Spleen (tissue), 11 donors: ENCODE data around the gene PI4K2B. TPM values are rescaled to one million over a fixed set of nuclear protein-coding genes. Genes with fewer than 3 reads are reported as not detected.

Experiments used
- DNase-seq: peaks from one replicate; pipeline ENCODE4 v3.0.0-alpha.2; 2020
- H3K27ac ChIP-seq, 8 donors: fragments of 200-600 bp; sonication (generic) in 7 of 8; 1 replicate in 4 of 8; 2 replicates in 4 of 8; pipeline versions ENCODE4 v1.5.0 to v1.8.0; 2016 to 2021; ENCODE audit warnings: inconsistent platforms in 4 of 8, mild to moderate bottlenecking in 4 of 8, moderate library complexity in 1 of 8
- H3K27me3 ChIP-seq, 7 donors: fragments of 200-600 bp; sonication (generic) in 6 of 7; replicated peaks in 1 of 7; 1 replicate in 4 of 7; 2 replicates in 3 of 7; pipeline versions ENCODE4 v1.5.0 to v1.8.0; 2016 to 2021; ENCODE audit warnings: inconsistent platforms in 3 of 7, mild to moderate bottlenecking in 1 of 7
- H3K36me3 ChIP-seq, 6 donors: fragments of 200-600 bp; sonication (generic) in 5 of 6; 1 replicate in 4 of 6; 2 replicates in 2 of 6; pipeline versions ENCODE4 v1.5.0 to v1.8.0; 2016 to 2021; ENCODE audit warnings: inconsistent platforms in 2 of 6
- H3K4me1 ChIP-seq, 6 donors: fragments of 200-600 bp; sonication (generic) in 5 of 6; 1 replicate in 3 of 6; 2 replicates in 3 of 6; pipeline versions ENCODE4 v1.5.0 to v1.8.0; 2016 to 2021; ENCODE audit warnings: inconsistent platforms in 3 of 6
- H3K4me3 ChIP-seq, 8 donors: fragments of 200-600 bp; sonication (generic) in 7 of 8; 1 replicate in 4 of 8; 2 replicates in 4 of 8; pipeline versions ENCODE4 v1.5.0 to v1.8.0; 2016 to 2021; ENCODE audit warnings: inconsistent platforms in 4 of 8, mild to moderate bottlenecking in 4 of 8, moderate library complexity in 2 of 8
- H3K9me3 ChIP-seq, 8 donors: fragments of 200-600 bp; sonication (generic) in 7 of 8; 1 replicate in 4 of 8; 2 replicates in 4 of 8; pipeline versions ENCODE4 v1.5.0 to v1.8.0; 2016 to 2021; ENCODE audit warnings: inconsistent platforms in 4 of 8
- POLR2A ChIP-seq, 3 donors: fragments of 450-650 bp; IDR thresholded peaks; one replicate each; pipeline ENCODE4 v1.5.1; 2017; ENCODE audit warnings: antibody characterized with exemption in 3 of 3, mild to moderate bottlenecking in 1 of 3
- POLR2AphosphoS5 ChIP-seq, 3 donors: sonication (generic); formaldehyde crosslinking; IDR thresholded peaks; one replicate each; pipeline ENCODE4 v1.5.1; 2017; ENCODE audit warnings: antibody characterized with exemption in 3 of 3
- WGBS, 5 donors: extraction: QIAGEN DNeasy Blood & Tissue Kit in 3 of 5; methylation state at CpG; one replicate each; pipeline versions ENCODE4 v1.1.5 to v1.1.7; 2013 to 2018; 5-methylcytosine and 5-hydroxymethylcytosine counted together
- intact Hi-C: fragments of 100-400 bp; cut with DNase I; formaldehyde crosslinking; loops from one replicate; pipeline ENCODE4 v1.15.0; 2023; ENCODE audit warnings: low total_unique reads
- polyA plus RNA-seq, 3 donors: library from polyadenylated mRNA; stranded (reverse); fragments of 200-250 nt; gene quantifications; one replicate each; pipeline ENCODE4 v1.2.1, GENCODE V29; 2013
- total RNA-seq, 7 donors: library from RNA; depleted of rRNA in 3 of 7; stranded (reverse); fragments of >200 nt in 3 of 7; fragmentation: NEBNext Ultra II Directional in 4 of 7; extraction: Animal tissue kit (Norgen Biotek cat#: 25700) in 4 of 7; gene quantifications; one replicate each; pipeline versions ENCODE4 v1.1.0 to v1.2.1, GENCODE V29; 2016 to 2021
- TF ChIP-seq, protein P1 (sequence below), 11 experiments: fragments of 200-600 bp in 7 of 11; fragments of 450-650 bp in 4 of 11; sonication (generic) in 4 of 11; IDR thresholded peaks in 8 of 11; conservative IDR thresholded peaks in 3 of 11; 1 replicate in 7 of 11; 2 replicates in 4 of 11; pipeline versions ENCODE4 v1.4.0 to v1.8.0; 2016 to 2021; ENCODE audit warnings: antibody characterized with exemption in 11 of 11, inconsistent platforms in 4 of 11, mild to moderate bottlenecking in 1 of 11
- donor health status: healthy with polysubstance abuse.
- donor health status: DM: no; HTN: no; CAD: no; lungs with moderate emphysema.
- donor health status: DM: no; HTN: no; CAD: no.
- donor health status: Bipolar disorder and iron deficiency.
- donor health status: healthy.
- donor health status: DM: no; HTN: no; CAD: no.
- donor health status: DM: yes; HTN: yes; CAD: no.

PI4K2B gene
- total and polyA plus RNA-seq, 10 donors, result 6.1 to 19.6 (median 15.3) TPM

DNA sequence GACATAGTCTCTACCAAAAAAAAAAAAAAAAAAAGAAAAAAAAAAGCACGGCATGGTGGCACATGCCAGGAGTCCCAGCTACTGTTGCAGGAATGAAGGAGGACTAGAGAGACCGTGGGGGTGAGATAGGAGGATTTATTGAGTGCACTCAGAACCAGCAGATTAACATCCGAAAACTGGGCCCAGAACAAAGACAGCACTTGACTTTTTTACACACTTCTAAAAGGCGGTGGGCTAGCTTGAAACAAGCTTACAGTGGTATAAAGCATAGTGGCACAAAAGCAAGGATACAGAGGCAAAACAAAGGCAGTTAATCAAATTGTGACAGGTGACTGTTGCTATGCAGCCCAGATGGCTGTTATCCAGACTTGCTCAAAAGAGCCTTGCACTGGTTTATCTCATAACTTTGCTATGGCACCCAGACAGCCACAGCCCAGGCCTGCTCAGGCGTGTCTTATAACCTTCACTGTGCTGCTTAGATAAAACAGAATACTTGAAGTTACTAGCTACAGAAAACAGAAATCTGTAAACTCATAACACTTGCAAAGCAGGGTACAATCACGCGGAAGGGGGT is 9.9 kb upstream of the PI4K2B start:
- Histone ChIP-seq H3K27me3 (no peaks in the 10 kb centered on the region), H3K27ac (no peak overlapping the region), H3K36me3 (peaks cover 0 to 29% (median 0%) of the 10 kb centered on the region in 6 donors), H3K4me1 (no peaks in the 10 kb centered on the region), H3K4me3 (no peak overlapping the region), H3K9me3 (peaks cover 21 to 100% (median 96%) of the 10 kb centered on the region in 8 donors)
- no peak for DNase-seq
- intact Hi-C loops, result no loop called here
- TF ChIP-seq POLR2AphosphoS5 (IDR thresholded peaks at IDR 0.05) (no peak), POLR2A (IDR thresholded peaks at IDR 0.05) (no peak)
- TF ChIP-seq, protein P1, sequence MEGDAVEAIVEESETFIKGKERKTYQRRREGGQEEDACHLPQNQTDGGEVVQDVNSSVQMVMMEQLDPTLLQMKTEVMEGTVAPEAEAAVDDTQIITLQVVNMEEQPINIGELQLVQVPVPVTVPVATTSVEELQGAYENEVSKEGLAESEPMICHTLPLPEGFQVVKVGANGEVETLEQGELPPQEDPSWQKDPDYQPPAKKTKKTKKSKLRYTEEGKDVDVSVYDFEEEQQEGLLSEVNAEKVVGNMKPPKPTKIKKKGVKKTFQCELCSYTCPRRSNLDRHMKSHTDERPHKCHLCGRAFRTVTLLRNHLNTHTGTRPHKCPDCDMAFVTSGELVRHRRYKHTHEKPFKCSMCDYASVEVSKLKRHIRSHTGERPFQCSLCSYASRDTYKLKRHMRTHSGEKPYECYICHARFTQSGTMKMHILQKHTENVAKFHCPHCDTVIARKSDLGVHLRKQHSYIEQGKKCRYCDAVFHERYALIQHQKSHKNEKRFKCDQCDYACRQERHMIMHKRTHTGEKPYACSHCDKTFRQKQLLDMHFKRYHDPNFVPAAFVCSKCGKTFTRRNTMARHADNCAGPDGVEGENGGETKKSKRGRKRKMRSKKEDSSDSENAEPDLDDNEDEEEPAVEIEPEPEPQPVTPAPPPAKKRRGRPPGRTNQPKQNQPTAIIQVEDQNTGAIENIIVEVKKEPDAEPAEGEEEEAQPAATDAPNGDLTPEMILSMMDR (IDR thresholded peaks at IDR 0.05 in 8 of 11, conservative IDR thresholded peaks at IDR 0.05 in 3 of 11), result no peak
- WGBS, 5 donors, result 85 to 93% (median 87%) methylated on average over 7 of the region's 7 CpGs

DNA sequence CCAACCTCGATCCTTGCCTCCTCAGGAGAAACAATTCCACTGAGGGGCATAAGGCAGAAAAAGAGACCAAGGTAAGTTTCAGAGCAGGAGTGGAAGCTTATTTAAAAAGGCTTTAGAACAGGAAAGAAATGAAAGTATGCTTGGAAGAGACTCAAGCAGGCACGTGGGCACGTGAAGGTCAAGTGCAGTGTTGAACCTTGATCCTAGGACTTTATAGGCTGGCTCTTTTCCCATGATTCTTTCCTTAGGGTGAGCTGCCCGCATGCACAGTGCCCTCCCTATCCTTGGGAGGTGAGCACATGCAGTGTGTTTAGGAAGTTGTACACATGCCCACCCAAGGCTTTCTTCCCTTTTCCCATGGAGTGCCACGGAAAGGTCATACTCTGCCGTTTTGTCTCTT is 4.0 kb upstream of the PI4K2B start:
- Histone ChIP-seq H3K9me3 (peaks cover 7 to 85% (median 68%) of the 10 kb centered on the region in 8 donors), H3K27ac (no peak overlapping the region), H3K4me3 (no peak overlapping the region), H3K27me3 (no peaks in the 10 kb centered on the region), H3K36me3 (peaks cover 0 to 19% (median 0%) of the 10 kb centered on the region in 6 donors), H3K4me1 (peaks cover 0 to 15% (median 3%) of the 10 kb centered on the region in 6 donors)
- WGBS, 5 donors, result 68 to 86% (median 76%) methylated on average over 6 of the region's 6 CpGs
- no peak for DNase-seq
- TF ChIP-seq, protein P1 (IDR thresholded peaks at IDR 0.05 in 8 of 11, conservative IDR thresholded peaks at IDR 0.05 in 3 of 11), result no peak
- TF ChIP-seq POLR2A (IDR thresholded peaks at IDR 0.05) (no peak), POLR2AphosphoS5 (IDR thresholded peaks at IDR 0.05) (no peak)
- intact Hi-C loops, result loop anchor here (5.0 to 10.0 kb wide), 2 partner anchors 68 to 85 kb away; partner anchors contain the start of genes SEPSECS and ZCCHC4

DNA sequence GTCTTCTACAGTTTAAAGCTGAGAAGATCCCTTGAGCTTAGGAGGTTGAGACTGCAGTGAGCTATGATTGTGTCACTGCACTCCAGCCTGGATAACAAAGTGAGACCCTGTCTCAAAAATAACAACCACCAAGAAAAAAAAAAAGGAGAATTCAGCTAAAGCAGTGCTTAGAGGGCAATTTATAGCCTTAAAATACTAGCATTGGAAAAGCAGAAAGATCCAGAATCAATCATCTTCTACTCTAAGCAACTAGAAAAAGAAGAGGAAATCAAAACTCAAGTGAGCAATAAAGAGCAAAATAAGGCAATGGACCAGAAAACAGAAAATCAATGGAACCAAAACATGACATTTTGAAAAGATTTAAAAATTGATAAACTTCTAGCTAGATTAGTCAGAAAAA is 639 bp upstream of the PI4K2B start:
- H3K27ac ChIP-seq, result peak overlapping the region; percentile 92 to 98 (median 97)

More for the DNA sequence above, 639 bp upstream of the PI4K2B start:
- Histone ChIP-seq H3K36me3 (peaks cover 0 to 3% (median 0%) of the 10 kb centered on the region in 6 donors), H3K4me3 (peak overlapping the region; percentile 10 to 98 (median 88)), H3K27me3 (no peaks in the 10 kb centered on the region), H3K9me3 (peaks cover 0 to 51% (median 34%) of the 10 kb centered on the region in 8 donors), H3K4me1 (peaks cover 4 to 46% (median 27%) of the 10 kb centered on the region in 6 donors)
- intact Hi-C loops, result loop anchor here (5.0 to 10.0 kb wide), 2 partner anchors 71 to 82 kb away; partner anchors contain the start of genes SEPSECS and ZCCHC4
- TF ChIP-seq POLR2AphosphoS5 (IDR thresholded peaks at IDR 0.05) (no peak), POLR2A (IDR thresholded peaks at IDR 0.05) (no peak)
- TF ChIP-seq, protein P1 (IDR thresholded peaks at IDR 0.05 in 8 of 11, conservative IDR thresholded peaks at IDR 0.05 in 3 of 11), result no peak
- DNase-seq, result no peak
